ENCODE measurements around the gene GSG1L. TPM values are rescaled to one million over a fixed set of nuclear protein-coding genes. Genes with fewer than 3 reads are reported as not detected.

Gene GSG1L
- total and polyA plus RNA-seq, 4 donors, result 0.14 to 1.3 (median 0.24) TPM

DNA sequence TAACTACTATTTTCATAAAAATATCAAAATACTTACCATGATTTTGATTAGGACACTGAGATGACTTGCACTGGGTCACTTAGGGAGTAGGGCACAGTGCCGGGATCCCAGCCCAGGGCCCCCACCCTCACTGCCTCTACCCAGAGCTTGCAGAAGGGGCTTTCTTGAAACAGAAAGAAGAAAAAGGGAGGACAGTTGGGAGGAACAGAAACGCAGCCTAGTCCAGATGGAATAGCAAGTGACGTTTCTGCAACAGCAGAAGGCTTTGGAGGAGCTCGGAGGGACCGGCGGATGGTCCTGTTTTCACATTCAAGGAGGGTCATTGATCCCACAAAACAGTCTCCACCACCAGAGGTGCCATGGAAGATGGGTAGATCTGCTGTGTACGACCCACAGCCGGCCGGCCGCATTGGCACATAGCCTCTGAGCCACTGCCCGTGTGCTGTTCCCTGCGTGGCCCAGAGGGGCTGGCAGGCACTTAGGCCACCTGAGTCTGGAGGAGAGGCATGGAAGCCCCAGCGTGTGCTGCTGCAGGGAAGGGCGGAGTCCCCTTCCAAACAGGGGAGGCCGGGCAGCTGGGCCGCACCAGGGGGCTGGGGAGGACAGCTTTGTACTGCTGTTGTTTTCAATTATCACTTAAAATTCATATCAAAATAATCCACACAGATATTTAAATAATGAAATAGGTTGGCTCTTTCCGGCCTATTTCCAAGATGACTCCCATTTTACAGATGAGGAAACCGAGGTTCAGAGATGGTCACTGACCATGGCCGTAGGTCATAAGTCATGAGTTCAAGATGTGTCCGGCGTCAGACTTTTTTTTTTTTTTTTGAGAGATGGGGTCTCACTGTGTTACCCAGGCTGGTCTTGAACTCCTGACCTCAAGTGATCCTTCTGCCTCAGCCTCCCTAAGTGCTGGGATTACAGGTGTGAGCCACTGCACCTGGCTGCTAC lies 22.9 kb upstream of the GSG1L start:
- Histone ChIP-seq H3K4me3 (no peak overlapping the region), H3K27ac (ENCODE audit: low read depth in 1 of 2, low read length in 1 of 2) (no peak overlapping the region), H3K9me3 (ENCODE audit: control insufficient read depth in 4 of 4, insufficient read depth in 3 of 4, low read length in 3 of 4) (peaks cover 0 to 2% (median 0%) of the 10 kb centered on the region in 4 donors), H3K27me3 (ENCODE audit: control insufficient read depth in 3 of 3, insufficient read depth in 3 of 3, low read length in 2 of 3) (no peaks in the 10 kb centered on the region), H3K9ac (ENCODE audit: insufficient read depth in 1 of 2, low read length in 2 of 2) (no peak overlapping the region), H3K4me1 (ENCODE audit: control insufficient read depth in 5 of 5, insufficient read depth in 5 of 5, low read length in 5 of 5) (no peaks in the 10 kb centered on the region), H3K36me3 (ENCODE audit: control insufficient read depth in 4 of 4, insufficient read depth in 4 of 4, low read length in 4 of 4) (no peaks in the 10 kb centered on the region)
- TF ChIP-seq, protein P1, sequence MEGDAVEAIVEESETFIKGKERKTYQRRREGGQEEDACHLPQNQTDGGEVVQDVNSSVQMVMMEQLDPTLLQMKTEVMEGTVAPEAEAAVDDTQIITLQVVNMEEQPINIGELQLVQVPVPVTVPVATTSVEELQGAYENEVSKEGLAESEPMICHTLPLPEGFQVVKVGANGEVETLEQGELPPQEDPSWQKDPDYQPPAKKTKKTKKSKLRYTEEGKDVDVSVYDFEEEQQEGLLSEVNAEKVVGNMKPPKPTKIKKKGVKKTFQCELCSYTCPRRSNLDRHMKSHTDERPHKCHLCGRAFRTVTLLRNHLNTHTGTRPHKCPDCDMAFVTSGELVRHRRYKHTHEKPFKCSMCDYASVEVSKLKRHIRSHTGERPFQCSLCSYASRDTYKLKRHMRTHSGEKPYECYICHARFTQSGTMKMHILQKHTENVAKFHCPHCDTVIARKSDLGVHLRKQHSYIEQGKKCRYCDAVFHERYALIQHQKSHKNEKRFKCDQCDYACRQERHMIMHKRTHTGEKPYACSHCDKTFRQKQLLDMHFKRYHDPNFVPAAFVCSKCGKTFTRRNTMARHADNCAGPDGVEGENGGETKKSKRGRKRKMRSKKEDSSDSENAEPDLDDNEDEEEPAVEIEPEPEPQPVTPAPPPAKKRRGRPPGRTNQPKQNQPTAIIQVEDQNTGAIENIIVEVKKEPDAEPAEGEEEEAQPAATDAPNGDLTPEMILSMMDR (IDR thresholded peaks at IDR 0.05; ENCODE audit: control extremely low read depth, extremely low read depth), result no peak
- WGBS, 2 donors, result 86 to 95% methylated on average over 21 of the region's 21 CpGs
- DNase-seq (no peak), ATAC-seq (ENCODE audit: insufficient read depth, low FRiP score) (no peak)

DNA sequence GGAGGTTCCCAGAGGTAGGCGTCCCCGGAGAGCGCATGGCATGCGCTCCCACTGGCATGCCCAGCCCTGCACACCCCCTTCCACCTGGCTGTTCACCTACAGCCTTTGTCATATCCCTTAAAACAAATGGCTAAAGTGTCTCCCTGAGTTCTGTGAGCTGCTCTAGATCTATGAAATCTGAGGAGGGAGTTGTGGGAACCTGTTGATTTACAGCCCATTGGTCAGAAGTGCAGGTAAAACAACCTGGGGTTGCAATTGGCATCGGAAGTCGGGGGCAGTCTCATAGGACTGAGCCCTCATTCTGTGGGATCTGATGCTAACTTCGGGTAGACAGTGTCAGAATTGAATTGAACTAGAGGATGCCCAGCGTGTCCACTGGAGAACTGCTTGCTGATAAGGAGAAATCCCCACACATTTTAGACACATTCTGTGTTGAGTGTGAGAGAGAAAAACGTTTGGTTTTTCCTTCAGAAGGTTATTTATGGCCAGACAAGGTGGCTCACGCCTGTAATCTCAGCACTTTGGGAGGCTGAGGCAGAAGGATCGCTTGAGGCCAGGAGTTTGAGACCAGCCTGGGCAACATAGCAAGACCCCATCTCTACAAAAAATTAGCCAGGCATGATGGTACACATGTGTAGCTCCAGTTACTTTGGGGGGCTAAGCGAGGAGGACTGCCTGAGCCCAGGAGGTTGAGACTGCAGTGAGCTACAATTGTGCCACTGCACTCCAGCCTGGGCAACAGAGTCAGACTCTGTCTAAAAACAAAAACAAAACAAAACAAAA lies 22.1 kb upstream of the GSG1L start:
- Histone ChIP-seq H3K27ac (ENCODE audit: low read depth in 1 of 2, low read length in 1 of 2) (no peak overlapping the region), H3K9ac (ENCODE audit: insufficient read depth in 1 of 2, low read length in 2 of 2) (no peak overlapping the region), H3K4me3 (no peak overlapping the region), H3K4me1 (ENCODE audit: control insufficient read depth in 5 of 5, insufficient read depth in 5 of 5, low read length in 5 of 5) (no peaks in the 10 kb centered on the region), H3K36me3 (ENCODE audit: control insufficient read depth in 4 of 4, insufficient read depth in 4 of 4, low read length in 4 of 4) (no peaks in the 10 kb centered on the region), H3K27me3 (ENCODE audit: control insufficient read depth in 3 of 3, insufficient read depth in 3 of 3, low read length in 2 of 3) (no peaks in the 10 kb centered on the region), H3K9me3 (ENCODE audit: control insufficient read depth in 4 of 4, insufficient read depth in 3 of 4, low read length in 3 of 4) (peaks cover 0 to 2% (median 0%) of the 10 kb centered on the region in 4 donors)
- 76 to 81% methylated on average over 12 of the region's 12 CpGs for WGBS, 2 donors
- TF ChIP-seq, protein P1 (IDR thresholded peaks at IDR 0.05; ENCODE audit: control extremely low read depth, extremely low read depth), result no peak
- ATAC-seq (ENCODE audit: insufficient read depth, low FRiP score), result no peak
- DNase-seq, result no peak

DNA sequence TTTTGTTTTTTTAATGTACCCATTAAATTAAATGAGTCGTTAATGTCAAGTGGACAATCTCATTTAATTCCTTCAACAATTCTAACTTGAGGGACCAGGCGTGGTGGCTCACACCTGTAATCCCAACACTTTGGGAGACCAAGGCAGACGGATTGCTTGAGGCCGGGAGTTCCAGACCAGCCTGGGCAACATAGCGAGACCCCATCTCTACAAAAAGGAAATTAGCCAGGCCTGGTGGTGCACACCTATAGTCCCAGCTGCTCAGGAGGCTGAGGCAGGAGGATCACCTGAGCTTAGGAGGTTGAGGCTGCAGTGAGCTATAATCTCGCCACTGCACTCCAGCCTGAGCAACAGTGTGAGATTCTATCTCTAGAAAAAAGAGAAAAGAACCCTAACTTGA lies 20.7 kb upstream of the GSG1L start:
- no peaks in the 10 kb centered on the region for H3K4me1 ChIP-seq (ENCODE audit: control insufficient read depth in 5 of 5, insufficient read depth in 5 of 5, low read length in 5 of 5)
- 94 to 96% methylated on average over 6 of the region's 6 CpGs for WGBS, 2 donors
- no peak overlapping the region for H3K4me3 ChIP-seq
- no peaks in the 10 kb centered on the region for H3K27me3 ChIP-seq (ENCODE audit: control insufficient read depth in 3 of 3, insufficient read depth in 3 of 3, low read length in 2 of 3)
- ATAC-seq (ENCODE audit: insufficient read depth, low FRiP score) (no peak), DNase-seq (no peak)
- TF ChIP-seq, protein P1 (IDR thresholded peaks at IDR 0.05; ENCODE audit: control extremely low read depth, extremely low read depth), result no peak
- H3K9ac ChIP-seq (ENCODE audit: insufficient read depth in 1 of 2, low read length in 2 of 2), result no peak overlapping the region
- H3K36me3 ChIP-seq (ENCODE audit: control insufficient read depth in 4 of 4, insufficient read depth in 4 of 4, low read length in 4 of 4), result no peaks in the 10 kb centered on the region
- H3K27ac ChIP-seq (ENCODE audit: low read depth in 1 of 2, low read length in 1 of 2), result no peak overlapping the region
- peaks cover 0 to 2% (median 0%) of the 10 kb centered on the region in 4 donors for H3K9me3 ChIP-seq (ENCODE audit: control insufficient read depth in 4 of 4, insufficient read depth in 3 of 4, low read length in 3 of 4)
